Lower lobe of right lung (tissue), 2 donors: ENCODE measurements around the gene OR2T8. TPM values are rescaled to one million over a fixed set of nuclear protein-coding genes. Genes with fewer than 3 reads are reported as not detected.

Experiments used
- ATAC-seq, 2 donors: fragments of 200-7000 bp; cut with Tn5 transposase; one replicate each; pipeline ENCODE4 v1.9.1; 2020 to 2022; ENCODE audit warnings: mild to moderate bottlenecking in 2 of 2, moderate library complexity in 2 of 2
- DNase-seq: peaks from one replicate; pipeline ENCODE4 v3.0.0-alpha.2; 2020
- H3K27ac ChIP-seq: fragments of 200-600 bp; one replicate; pipeline ENCODE4 v1.8.0; 2022
- H3K27me3 ChIP-seq: fragments of 200-600 bp; one replicate; pipeline ENCODE4 v1.8.0; 2022; ENCODE audit warnings: low read depth
- H3K36me3 ChIP-seq: fragments of 200-600 bp; one replicate; pipeline ENCODE4 v1.8.0; 2022; ENCODE audit warnings: mild to moderate bottlenecking
- H3K4me1 ChIP-seq: fragments of 200-600 bp; one replicate; pipeline ENCODE4 v1.8.0; 2022
- H3K4me3 ChIP-seq: fragments of 200-600 bp; one replicate; pipeline ENCODE4 v1.8.0; 2022; ENCODE audit warnings: mild to moderate bottlenecking
- H3K9me3 ChIP-seq: fragments of 200-600 bp; one replicate; pipeline ENCODE4 v1.8.0; 2022
- CTCF ChIP-seq: fragments of 200-600 bp; IDR thresholded peaks from one replicate; pipeline ENCODE4 v1.8.0; 2022; ENCODE audit warnings: antibody characterized with exemption, mild to moderate bottlenecking
- intact Hi-C: fragments of 100-400 bp; cut with DNase I; formaldehyde crosslinking; loops from one replicate; pipeline ENCODE4 v1.11.0; 2022
- total RNA-seq: library from RNA; stranded (reverse); fragmentation: NEBNext Ultra II Directional; extraction: Animal tissue kit (Norgen Biotek cat#: 25700); gene quantifications from one replicate; pipeline ENCODE4 v1.2.1, GENCODE V29; 2021
- donor health status: DM: no; HTN: yes; CAD: no; lungs with severe emphysema.

OR2T8 gene
- total RNA-seq, 1 donor from 2014 or later, result not detected

DNA sequence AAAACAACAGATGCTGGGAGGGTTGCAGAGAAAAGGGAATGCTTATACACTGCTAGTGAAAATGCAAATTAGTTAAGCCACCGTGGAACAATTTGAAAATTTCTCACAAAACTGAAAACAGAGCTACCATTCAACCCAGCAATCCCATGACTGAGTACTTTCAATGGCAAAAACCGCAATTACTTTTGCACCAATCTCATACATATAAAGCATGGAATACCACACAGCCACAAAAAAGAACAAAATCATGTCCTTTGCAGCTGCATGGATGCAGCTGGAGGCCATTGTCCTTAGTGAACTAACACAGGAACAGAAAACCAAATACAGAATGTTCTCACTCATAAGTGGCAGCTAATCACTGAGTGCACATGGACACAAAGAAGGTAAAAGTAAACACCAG is 6.3 kb upstream of the OR2T8 start:
- Histone ChIP-seq H3K36me3 (no peaks in the 10 kb centered on the region), H3K4me1 (no peaks in the 10 kb centered on the region), H3K27ac (no peak overlapping the region), H3K9me3 (no peaks in the 10 kb centered on the region), H3K27me3 (no peaks in the 10 kb centered on the region), H3K4me3 (no peak overlapping the region)
- DNase-seq (no peak), ATAC-seq (no peak)
- no peak for TF ChIP-seq CTCF
- intact Hi-C loops, result no loop called here

DNA sequence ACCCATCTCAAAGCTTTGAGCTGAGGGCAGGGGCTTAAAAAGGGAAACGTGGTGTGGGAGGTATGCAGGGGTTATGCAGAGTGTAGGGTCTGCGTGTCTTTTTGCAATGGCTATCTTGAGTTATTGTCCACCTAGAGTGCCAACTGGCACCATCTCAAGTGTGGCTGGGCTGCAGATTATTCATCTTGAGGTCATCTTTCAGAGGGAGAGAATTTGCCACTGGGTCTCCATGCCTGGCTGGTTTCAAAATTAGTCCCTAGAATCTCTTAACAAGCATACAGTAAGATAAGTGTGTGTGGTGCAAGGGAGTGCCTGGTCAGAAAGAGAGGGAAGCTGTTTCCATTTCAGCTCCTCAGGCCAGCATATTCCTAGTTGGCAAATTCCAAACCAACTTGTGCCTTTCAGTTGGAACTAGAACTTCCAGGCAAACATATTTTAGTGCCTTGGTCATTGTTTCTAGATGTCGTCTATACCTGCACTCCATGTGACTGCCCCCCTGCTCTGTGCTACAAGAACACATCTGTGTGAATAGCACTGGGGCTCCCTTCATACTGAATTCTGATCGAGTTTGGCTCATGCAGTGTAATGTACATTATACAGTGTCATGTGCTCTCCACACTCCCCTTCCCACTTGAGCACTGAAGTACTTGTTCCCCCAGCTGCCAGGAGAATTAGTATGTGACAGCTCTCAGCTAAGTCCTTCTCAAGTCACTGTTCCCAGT is 5.0 kb upstream of the OR2T8 start:
- Histone ChIP-seq H3K27ac (no peak overlapping the region), H3K9me3 (no peaks in the 10 kb centered on the region), H3K4me3 (no peak overlapping the region), H3K36me3 (no peaks in the 10 kb centered on the region), H3K27me3 (no peaks in the 10 kb centered on the region), H3K4me1 (no peaks in the 10 kb centered on the region)
- TF ChIP-seq CTCF, result no peak
- intact Hi-C loops, result no loop called here
- ATAC-seq (no peak), DNase-seq (no peak)

DNA sequence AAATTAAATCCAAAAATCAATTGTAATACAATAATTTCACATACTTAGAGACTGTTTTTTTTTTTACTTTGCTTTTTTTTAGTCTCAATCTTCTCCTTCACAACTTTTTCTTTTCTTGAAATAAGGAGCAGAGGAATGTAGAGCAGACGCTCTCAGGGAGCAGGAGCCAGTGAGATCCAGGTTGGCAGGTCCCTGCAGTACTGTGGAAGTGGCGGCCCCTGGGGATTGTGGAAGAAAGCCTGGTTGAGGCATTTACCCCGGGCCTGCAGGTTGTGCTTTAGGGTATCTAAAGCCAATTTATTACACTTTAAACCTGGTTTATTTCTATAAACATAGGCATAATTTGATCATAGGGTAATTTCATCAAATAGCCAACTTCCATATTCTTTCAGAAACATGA is 3.9 kb downstream of the OR2T8 start:
- Histone ChIP-seq H3K27me3 (no peaks in the 10 kb centered on the region), H3K27ac (no peak overlapping the region), H3K9me3 (no peaks in the 10 kb centered on the region), H3K4me1 (no peaks in the 10 kb centered on the region), H3K4me3 (no peak overlapping the region), H3K36me3 (no peaks in the 10 kb centered on the region)
- DNase-seq (no peak), ATAC-seq (no peak)
- no peak for TF ChIP-seq CTCF
- intact Hi-C loops, result no loop called here

GRCh38 chr1:247924868-247925267 is 4.8 kb downstream of the OR2T8 start, which contains the start of gene OR2AJ1:
TSS of gene OR2AJ1 (plus strand) at chr1:247924889. CDS start at chr1:247933769, 8,880 bp downstream.
- Histone ChIP-seq H3K36me3 (no peaks in the 10 kb centered on the region), H3K4me1 (no peaks in the 10 kb centered on the region), H3K27me3 (no peaks in the 10 kb centered on the region), H3K9me3 (no peaks in the 10 kb centered on the region), H3K4me3 (no peak within 1 kb of the TSS), H3K27ac (no peak within 1 kb of the TSS)
- no peak for ATAC-seq
- no peak for DNase-seq
- TF ChIP-seq CTCF, result no peak
- intact Hi-C loops, result no loop called here

GRCh38 chr1:247933989-247934388 is 13.9 kb downstream of the OR2T8 start:
- intact Hi-C loops, result no loop called here
- no peak for DNase-seq
- ATAC-seq, result no peak
- H3K9me3 ChIP-seq, result no peaks in the 10 kb centered on the region
- no peak overlapping the region for H3K27ac ChIP-seq
- TF ChIP-seq CTCF, result no peak
- H3K4me1 ChIP-seq, result no peaks in the 10 kb centered on the region
- H3K4me3 ChIP-seq, result no peak overlapping the region
- H3K27me3 ChIP-seq, result peaks cover 5% of the 10 kb centered on the region
- no peaks in the 10 kb centered on the region for H3K36me3 ChIP-seq
